ENCODE data around the gene DPCD. TPM values are rescaled to one million over a fixed set of nuclear protein-coding genes. Genes with fewer than 3 reads are reported as not detected.

The DPCD gene
- total RNA-seq, 1 experiment from 2014 or later, result 20.3 TPM

GRCh38 chr10:101625821-101626412 is 37.8 kb downstream of the DPCD start:
- H2AFZ ChIP-seq, result no peak overlapping the region
- BruUV-seq (replicated peaks), result no TSS peak
- POLR2A ChIA-PET (ENCODE audit: unreplicated experiment), result no interaction called here
- no peak overlapping the region for H3K4me3 ChIP-seq
- H3K9me2 ChIP-seq (ENCODE audit: insufficient read depth), result no peaks in the 10 kb centered on the region
- H3K9me3 ChIP-seq (ENCODE audit: insufficient read depth, low read depth), result no peaks in the 10 kb centered on the region
- no peak for DNase-seq
- H3K27ac ChIP-seq, result no peak overlapping the region
- no peaks in the 10 kb centered on the region for H4K20me1 ChIP-seq (ENCODE audit: insufficient read depth)
- no peak overlapping the region for H3K4me2 ChIP-seq
- no peaks in the 10 kb centered on the region for H3K79me2 ChIP-seq (ENCODE audit: low read depth)
- H3K4me1 ChIP-seq (replicated peaks; ENCODE audit: insufficient read depth), result no peaks in the 10 kb centered on the region
- intact Hi-C loops (cut with micrococcal nuclease; ENCODE audit: unreplicated experiment), result no loop called here
- no peaks in the 10 kb centered on the region for H3F3A ChIP-seq (ENCODE audit: insufficient read depth, low read depth)
- CTCF ChIA-PET, result no interaction called here
- no peak for TF ChIP-seq CTCF (conservative IDR thresholded peaks at IDR 0.05)
- TF ChIP-seq EZH2 (IDR thresholded peaks at IDR 0.05; ENCODE audit: low read depth), result no peak
- H3K27me3 ChIP-seq (ENCODE audit: insufficient read depth, low read depth), result no peaks in the 10 kb centered on the region
- H3K36me3 ChIP-seq (ENCODE audit: low read depth), result no peaks in the 10 kb centered on the region

DNA sequence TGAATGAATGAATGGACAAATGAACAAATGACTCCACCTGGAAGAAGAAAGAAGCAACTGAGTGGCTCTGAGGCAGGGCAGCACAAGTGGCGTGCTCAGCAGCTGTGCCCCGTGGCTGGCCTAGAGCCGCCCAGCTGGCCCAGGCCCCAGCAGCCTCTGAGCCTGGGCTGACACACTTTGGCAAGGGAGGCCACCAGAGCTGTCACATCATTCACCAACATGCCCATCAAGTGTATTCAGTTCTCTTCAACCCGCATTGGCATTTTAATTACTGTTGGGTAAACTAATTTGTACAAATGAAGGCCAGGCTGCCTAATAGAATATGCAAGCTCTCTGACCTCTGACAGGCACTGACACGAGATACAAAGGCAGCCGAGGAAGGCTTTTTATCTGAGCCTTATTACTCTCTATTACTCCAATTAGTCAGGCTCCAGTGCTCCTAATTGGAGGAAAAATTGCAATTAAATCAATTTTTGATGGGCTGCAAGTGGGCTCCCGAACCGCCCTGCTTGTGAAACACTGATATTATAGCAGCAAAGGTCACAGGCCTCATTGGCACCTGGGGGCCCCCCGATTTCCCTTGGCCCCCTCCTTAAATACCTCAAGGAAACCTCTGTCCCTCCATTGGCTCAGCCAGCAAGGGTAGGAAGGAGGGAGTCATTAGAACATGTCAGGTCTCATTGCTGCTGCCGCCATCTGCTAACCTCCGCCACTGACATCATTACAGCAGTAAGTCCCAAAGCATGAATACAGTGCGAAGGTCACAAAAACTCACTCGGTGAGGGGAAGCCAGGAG is 41.9 kb downstream of the DPCD start:
- no TSS peak for BruUV-seq (replicated peaks)
- DNase-seq, result no peak

DNA sequence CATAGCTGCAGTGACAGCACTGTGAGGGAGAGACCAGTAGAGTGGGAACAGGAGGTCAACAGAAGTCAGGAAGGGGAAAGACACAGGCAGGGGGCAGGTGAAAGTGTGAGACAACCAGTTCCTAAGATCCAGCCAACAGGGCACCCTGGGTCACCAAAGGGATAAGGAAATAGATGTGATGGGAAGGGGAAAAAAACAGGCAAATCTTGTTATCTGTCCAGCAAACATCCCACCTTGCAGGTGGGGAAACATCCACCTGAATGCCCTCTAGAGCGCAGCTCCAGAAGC is 42.5 kb downstream of the DPCD start:
- H3K27me3 ChIP-seq (ENCODE audit: insufficient read depth, low read depth), result no peaks in the 10 kb centered on the region
- no TSS peak for BruUV-seq (replicated peaks)
- H3K4me1 ChIP-seq (replicated peaks; ENCODE audit: insufficient read depth), result no peaks in the 10 kb centered on the region
- no peaks in the 10 kb centered on the region for H3K79me2 ChIP-seq (ENCODE audit: low read depth)
- H3K9me3 ChIP-seq (ENCODE audit: insufficient read depth, low read depth), result no peaks in the 10 kb centered on the region
- no peak overlapping the region for H3K27ac ChIP-seq
- no peak overlapping the region for H3K4me3 ChIP-seq
- no peak for DNase-seq
- no peaks in the 10 kb centered on the region for H3K36me3 ChIP-seq (ENCODE audit: low read depth)
- ChIA-PET CTCF (no interaction called here), POLR2A (ENCODE audit: unreplicated experiment) (no interaction called here)
- TF ChIP-seq EZH2 (IDR thresholded peaks at IDR 0.05; ENCODE audit: low read depth), result no peak
- TF ChIP-seq CTCF (conservative IDR thresholded peaks at IDR 0.05), result no peak
- intact Hi-C loops (cut with micrococcal nuclease; ENCODE audit: unreplicated experiment), result no loop called here
- H3K9me2 ChIP-seq (ENCODE audit: insufficient read depth), result no peaks in the 10 kb centered on the region
- no peaks in the 10 kb centered on the region for H3F3A ChIP-seq (ENCODE audit: insufficient read depth, low read depth)
- no peaks in the 10 kb centered on the region for H4K20me1 ChIP-seq (ENCODE audit: insufficient read depth)
- no peak overlapping the region for H3K4me2 ChIP-seq
- H2AFZ ChIP-seq, result no peak overlapping the region

More for the DNA sequence above, 41.9 kb downstream of the DPCD start:
- ChIA-PET CTCF (no interaction called here), POLR2A (ENCODE audit: unreplicated experiment) (no interaction called here)
- Histone ChIP-seq H3F3A (ENCODE audit: insufficient read depth, low read depth) (no peaks in the 10 kb centered on the region), H3K4me1 (replicated peaks; ENCODE audit: insufficient read depth) (no peaks in the 10 kb centered on the region), H3K36me3 (ENCODE audit: low read depth) (no peaks in the 10 kb centered on the region), H3K27me3 (ENCODE audit: insufficient read depth, low read depth) (no peaks in the 10 kb centered on the region), H4K20me1 (ENCODE audit: insufficient read depth) (no peaks in the 10 kb centered on the region), H3K4me3 (no peak overlapping the region), H3K79me2 (ENCODE audit: low read depth) (no peaks in the 10 kb centered on the region), H2AFZ (no peak overlapping the region), H3K4me2 (no peak overlapping the region), H3K9me3 (ENCODE audit: insufficient read depth, low read depth) (no peaks in the 10 kb centered on the region), H3K9me2 (ENCODE audit: insufficient read depth) (no peaks in the 10 kb centered on the region), H3K27ac (no peak overlapping the region)
- TF ChIP-seq EZH2 (IDR thresholded peaks at IDR 0.05; ENCODE audit: low read depth) (no peak), CTCF (conservative IDR thresholded peaks at IDR 0.05) (no peak)
- intact Hi-C loops (cut with micrococcal nuclease; ENCODE audit: unreplicated experiment), result no loop called here

Data from PC-9 (cell line).